DMS53 treated with DMSO at 0.1 percent for 48 hours (cell line): ENCODE data around the gene PPP1R13B.

Experiments used
- DNase-seq: peaks from one replicate; lab custom pipeline; 2025; ENCODE audit not compliant: unreplicated experiment; lab: John Stamatoyannopoulos, UW

The PPP1R13B gene

DNA sequence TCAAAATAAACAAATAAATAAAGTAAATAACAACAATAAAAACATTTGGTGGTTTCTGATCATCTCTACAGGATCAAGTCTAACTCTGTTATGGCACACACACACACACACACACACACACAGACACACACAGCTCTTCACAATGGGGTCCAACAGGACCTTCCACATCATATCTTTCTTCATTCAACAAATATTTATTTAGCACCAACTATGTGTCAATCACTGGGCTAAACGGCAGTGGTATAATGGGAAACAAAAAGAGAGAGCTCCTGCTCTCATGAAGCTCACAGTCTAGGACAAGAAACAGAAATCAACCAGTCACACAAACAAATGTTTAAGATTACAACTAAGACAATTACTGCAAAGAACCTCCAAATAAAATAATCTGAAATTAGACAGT lies 9.3 kb downstream of the PPP1R13B start:
- DNase-seq, result no peak

DNA sequence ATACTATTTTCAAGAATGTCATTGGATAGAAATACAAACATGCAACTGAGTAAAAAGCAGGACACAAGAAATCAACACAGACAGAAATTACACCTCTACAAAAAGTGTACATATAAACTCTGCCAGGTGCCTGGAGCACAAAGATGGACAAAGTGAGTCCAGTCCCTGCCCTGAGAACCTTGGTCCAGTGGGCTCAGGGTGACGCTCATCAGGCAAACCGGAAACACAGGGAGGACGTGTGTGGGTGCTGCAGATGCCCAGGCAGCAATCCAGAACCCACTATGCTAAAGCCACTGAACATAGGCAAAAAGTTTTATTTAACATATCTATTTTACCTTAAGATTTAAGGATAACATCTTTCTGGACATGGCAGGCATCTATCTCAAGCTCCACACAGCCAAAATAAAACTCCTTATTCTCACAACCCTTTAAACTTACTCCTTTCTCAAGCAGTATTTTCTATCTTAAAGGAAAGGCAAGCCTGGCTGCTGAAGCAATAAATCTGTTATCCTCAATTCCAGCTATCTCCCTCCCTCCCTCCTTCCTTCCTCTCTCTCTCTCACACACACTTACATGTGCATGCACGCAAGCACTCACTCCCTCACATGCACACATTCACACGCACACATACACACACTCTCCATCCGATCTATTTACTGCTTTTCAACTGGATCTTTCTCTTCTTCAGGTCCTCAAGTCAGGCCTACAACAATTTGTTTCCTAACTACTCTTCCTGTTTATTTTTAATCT lies 10.2 kb downstream of the PPP1R13B start:
- no peak for DNase-seq

DNA sequence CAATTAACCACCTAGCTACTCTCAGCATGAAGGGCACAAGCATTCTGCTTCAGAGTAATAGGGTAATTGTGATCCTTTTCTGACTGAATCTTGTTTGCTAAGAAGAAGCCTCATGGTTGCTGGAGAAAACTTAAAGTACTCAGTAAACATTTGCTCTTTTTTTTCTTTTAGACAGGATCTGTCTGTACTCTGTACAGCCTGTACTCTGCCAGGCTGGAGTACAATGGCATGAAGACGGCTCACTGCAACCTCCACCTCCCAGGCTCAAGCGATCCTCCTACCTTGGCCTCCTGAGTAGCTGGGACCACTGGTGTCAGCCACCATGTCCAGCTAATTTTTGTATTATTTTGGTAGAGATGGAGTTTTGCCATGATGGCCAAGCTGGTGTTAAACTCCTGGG lies 12.4 kb downstream of the PPP1R13B start:
- no peak for DNase-seq

DNA sequence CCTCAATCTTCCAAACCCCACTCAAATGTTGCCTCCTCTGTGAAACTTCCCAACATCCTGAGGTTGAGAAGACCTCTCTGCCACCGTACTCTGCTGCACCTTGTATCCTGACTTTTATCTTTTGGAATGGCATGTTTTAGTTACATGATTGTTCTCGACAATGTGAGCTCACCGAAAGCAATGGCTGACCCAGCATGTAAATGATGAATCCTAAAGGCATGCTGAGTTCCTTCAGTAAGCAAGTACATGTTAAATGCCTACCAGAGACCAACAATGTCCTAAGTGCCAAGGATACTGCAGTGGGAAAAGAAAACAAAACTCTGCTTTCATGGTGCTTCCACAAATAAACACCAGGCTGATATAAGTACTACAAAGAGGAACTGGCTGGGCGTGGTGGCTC lies 13.7 kb downstream of the PPP1R13B start:
- DNase-seq, result no peak

DNA sequence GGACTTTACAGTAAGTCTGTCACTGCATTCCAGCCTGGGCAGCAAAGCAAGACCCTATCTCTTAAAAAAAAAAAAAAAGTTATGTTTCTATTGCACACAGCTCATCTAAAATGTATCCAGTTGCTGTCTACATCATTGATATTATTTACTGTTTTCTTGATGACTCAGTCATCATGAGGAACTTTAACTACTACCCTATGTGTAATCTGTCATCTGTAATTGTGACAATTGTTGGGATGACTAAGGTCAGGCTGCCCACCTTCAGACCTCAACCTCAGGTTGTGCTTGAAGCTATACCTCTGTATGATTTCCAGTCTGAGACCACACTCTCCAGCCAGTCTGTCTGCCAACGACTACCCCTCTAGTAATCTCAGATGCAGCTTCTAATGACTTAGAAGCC lies 15.3 kb downstream of the PPP1R13B start:
- DNase-seq, result no peak

DNA sequence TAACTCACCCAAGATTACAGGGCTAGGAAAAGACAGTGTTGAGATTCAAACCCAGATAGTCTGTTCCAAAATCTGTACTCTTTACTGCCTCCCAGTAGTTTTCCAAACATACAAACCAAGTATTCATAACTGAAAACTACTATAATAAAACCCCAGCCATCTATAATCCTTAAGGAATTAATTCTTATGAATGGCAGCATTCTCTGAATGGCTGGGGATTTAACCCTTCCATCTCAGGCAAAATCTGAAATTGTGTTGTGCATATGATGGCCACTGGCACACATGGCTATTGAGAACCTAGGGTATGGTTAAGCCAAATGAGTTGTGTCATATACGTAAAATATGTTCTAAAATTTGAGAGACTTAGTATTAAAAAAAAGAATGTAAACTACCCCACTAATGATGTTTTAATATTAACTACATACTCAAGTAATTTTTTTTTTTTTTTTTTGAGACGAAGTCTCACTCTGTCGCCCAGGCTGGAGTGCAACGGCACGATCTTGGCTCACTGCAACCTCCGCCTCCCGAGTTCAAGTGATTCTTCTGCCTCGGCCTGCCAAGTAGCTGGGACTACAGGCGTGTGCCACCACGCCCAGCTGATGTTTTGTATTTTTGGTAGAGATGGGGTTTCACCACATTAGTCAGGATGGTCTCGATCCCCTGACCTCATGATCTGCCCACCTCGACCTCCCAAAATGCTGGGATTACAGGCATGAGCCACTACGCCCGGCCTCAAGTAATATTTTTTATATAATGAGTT lies 16.7 kb downstream of the PPP1R13B start:
- no peak for DNase-seq

DNA sequence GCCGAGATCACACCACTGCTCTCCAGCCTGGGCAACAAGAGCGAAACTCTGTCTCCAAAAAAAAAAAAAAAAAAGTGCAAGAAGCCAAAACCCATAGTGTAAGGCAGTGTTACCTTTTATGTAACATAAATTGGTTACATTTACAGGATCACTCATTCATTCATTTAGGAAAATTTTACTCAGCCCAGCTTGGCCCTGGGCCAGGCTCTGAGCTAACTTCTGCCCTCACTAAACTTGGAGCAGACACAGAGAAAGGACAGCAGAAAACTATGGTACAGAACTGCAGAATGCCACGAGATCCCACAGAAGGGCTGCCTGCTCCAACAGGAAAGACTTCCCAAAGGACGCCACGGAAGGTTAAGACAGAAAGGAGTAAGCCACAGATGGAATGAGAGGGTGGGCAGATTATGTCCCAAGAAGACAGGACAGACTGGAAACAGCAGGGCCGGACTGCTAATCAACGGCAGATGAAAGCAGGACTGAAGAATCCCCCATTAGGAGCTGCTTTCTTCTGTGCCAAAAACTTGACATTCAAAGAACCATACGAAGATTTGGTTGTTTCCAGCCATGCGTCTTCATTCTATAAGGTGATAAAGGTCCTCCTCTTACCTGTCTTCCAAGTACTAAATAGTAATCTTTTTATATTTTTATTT lies 18.9 kb downstream of the PPP1R13B start:
- no peak for DNase-seq

DNA sequence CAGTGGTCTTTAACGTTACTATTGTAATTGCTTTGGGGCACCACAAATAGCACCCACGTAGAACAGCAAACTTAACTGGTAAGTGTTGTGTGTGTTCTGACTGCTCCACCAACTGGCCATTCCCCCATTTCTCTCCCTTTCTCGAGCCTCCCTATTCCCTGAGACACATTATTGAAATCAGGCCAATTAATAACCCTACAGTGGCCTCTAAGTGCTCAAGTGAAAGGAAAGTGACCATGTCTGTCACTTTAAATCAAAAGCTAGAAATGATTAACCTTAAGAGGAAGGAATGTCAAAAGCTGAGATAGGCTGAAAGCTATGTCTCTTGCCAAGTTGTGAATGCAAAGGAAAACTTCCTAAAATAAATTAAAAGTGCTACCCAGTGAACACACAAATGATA lies 22.3 kb downstream of the PPP1R13B start:
- no peak for DNase-seq

DNA sequence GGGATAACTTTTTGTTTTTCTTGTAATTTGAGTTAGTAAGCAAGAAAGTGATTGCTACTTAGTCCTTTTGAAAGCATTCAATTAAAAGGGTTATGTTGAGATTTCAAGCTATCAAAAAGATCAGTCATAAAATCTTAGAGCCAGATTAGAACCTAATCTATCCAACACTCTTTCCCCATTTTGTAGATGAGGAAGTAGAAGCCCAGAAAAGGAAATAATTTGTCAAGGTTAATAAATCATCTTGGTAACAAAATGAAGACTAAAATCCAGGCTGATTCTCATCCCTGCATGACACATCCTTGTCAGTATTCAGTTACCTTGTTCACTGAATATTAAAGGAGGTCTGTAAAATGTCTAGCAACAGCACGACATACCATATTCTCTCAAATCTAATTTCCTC lies 26.5 kb downstream of the PPP1R13B start:
- no peak for DNase-seq

DNA sequence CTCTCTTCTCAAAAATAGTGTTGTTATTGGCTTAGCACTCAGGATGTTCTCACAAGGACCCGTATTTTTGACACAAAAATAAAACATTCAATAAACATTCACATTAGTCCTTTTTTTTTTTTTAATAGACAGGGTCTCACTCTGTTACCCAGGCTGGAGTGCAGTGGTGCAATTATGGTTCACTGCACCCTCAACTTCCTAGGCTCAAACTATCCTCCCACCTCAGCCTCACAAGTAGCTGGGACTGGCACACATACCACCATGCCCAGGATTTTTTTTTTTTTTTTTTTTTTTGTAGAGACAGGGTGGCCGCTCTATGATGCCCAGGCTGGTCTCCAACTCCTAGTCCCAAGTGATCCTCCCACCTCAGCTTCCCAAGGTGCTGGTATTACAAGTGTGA lies 27.0 kb downstream of the PPP1R13B start:
- no peak for DNase-seq

DNA sequence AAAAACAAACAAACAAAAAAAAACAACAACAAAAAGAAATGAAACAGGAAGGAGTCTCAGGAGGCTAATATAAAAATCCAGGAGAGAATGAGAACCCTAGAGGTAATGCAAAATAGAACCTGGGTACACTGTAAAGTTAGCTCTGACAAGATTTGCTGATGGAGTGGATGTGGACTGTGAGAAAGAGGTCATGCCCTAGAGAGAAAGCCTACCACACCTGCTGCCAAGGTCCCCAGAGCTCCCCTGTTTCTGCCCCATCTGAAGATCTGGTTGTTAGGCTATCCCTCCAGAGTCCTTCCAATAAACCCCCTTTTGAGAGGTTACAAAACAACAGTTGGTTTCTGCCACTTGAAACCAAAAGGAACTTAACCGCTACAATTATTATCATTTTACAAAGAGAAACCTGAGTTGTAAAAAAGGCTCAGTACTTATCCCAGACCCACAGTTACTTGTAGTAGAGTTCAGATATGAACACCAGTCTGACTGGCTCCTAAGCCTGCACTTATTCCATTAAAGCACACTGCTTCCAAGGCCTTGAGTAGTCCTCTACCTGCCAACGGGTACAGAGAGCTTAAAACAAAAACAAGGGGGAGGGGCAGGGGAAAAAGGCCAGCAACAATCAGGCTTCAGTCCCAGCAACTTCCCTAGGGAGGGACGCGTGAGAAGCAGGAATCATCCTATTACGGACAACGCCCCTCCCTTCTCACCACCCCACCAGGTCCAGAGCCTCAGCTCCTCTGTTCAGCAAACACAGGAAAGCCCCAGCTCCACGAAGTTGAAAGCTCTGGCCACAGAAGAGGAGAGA lies 27.7 kb downstream of the PPP1R13B start:
- DNase-seq, result no peak

DNA sequence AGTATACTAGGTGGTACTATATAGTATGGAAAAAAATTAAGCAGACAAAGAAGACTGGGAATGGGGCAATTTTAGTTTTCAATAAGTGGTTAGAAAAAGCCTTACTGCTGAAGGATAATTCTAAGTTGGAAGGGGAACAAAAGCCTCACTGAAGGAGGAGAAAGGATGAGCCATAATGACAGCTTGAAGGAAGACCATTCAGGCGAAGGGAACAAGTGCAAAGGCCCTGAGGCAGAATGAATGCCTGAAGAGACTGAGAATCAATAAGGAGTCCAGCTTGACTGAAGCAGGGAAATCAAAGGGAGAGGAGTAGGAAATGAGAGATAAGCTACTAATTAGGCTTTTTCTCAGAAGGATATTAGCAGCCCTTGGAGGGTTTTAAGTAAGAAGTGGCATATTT lies 28.5 kb downstream of the PPP1R13B start:
- DNase-seq, result no peak

DNA sequence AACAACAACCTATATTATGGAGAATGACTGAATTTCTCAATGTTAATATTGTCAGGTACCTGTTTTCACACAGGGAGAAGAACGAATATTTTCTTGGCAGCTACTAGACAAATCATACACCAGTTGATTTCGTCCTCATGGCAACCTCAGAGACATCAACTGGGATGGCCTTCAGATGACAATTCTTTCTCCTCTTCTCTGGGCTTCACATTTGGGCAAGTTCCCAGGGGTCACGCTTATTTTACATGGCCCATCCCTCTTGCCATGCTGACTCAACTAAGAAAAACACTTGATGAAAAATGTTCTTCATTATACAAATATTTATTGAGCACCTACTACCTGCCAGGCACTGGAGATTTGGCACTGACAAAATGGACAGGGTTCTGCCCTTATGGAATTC lies 29.0 kb downstream of the PPP1R13B start:
- DNase-seq, result no peak

DNA sequence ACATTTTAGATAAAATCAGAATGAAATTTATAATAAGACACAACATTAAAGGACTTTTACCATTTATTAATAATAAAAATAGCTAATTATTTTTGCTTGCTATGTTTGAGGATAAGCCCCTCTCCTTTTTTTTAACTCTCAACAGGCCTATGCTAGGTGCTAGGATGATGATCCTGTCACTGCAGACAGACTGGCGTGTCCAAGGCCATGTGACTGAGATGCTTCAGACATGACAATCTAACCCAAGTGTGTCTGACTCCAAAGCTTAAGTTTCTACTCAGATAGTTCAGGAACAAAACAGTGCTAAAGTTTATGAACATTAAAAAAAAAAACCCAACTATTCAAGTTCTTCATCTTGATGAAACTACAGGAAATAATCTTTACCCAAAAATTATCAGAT lies 29.8 kb downstream of the PPP1R13B start:
- no peak for DNase-seq

DNA sequence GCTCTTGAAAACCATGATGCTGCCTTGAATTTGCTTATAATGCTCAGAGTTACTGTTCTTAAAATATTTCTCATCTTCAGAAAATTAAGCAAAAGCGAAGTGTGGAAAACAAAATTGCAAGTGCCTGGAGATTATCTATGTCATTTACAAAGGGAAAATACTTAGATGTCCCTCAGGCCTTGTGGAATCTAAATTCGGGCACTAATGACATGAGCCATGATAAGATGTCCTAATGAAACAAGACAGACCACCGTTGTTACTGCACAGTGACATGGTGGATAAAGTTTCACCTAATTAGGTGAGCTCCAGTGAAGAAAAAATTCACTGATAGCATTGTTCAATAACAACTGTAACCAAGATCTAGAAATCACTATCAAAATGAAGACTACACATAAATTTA lies 30.4 kb downstream of the PPP1R13B start:
- DNase-seq, result no peak

DNA sequence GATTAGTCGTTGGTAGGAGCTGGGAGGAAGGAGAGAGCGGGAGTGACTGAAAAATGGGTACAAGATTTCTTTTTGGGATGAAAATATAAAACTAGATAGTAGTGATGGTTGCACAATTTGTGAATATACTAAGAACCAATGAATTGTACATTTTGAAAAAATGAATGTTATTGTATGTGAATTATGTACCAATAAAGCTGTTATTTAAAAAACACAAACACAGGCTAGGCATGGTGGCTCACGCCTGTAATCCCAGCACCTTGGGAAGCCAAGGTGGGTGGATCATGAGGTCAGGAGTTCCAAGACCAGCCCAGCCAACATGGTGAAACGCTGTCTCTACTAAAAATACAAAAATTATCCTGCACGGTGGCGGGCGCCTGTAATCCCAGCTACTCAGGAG lies 32.1 kb downstream of the PPP1R13B start:
- DNase-seq, result no peak

DNA sequence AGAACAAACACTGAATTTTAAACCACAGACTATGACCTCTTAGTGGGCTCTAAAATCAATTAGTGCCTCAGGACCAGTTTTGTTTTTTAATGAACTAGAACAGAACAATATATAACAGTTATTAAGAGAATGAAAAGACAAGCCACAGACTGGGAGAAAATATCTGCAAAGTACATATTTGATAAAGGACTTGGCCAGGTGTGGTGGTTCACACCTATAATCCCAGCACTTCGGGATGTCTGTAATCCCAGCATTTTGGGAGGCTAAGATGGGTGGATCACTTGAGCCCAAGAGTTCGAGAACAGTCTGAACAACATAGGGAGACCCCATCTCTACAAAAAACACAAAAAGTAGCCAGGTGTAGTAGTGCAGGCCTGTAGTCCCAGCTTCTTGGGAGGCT lies 36.2 kb downstream of the PPP1R13B start:
- no peak for DNase-seq

DNA sequence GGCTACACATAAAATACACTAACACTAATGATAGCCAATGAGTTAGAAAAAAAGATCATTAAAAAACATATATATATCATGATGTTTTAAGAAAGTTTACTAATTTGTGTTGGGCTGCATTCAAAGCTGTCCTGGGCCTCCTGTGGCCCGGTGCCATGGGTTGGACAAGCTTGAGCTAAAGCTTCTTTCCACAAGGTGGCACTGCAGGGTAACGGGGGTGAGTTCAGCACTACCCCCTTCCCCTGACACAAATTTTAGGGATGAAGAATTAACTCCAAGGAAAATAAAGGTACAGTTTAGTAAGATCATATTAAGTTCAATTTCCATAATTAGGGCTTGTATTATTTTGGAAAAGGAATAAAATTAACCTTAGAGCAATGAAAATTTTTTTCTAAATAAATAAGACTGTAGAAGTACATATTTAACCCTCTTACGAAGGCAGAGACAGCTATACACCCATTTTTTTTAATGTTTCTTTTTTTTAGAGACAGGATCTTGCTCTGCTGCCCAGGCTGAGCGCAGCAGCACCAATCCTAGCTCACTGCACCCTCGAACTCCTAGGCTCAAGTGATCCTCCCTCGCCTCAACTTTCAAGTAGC lies 38.9 kb downstream of the PPP1R13B start:
- peak; percentile 51 for DNase-seq

DNA sequence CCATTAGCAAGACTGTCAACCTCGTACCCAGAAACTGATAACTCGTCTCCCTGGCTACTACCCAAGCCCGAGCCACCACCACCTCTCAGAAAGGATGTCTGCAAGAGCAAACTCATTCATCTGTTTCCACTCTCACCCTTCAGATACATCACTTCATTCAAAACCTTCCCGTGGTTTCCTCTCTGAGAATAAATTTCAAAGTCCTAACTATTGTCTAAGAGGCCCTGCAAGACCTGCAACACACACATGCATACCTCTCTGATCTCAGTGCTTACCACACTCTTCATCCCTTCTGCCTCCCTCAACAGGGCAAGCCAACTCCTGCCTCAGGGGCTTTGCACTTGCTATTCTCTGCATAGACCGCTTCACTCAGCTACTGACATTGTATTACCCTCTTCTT lies 40.6 kb downstream of the PPP1R13B start:
- DNase-seq, result no peak

DNA sequence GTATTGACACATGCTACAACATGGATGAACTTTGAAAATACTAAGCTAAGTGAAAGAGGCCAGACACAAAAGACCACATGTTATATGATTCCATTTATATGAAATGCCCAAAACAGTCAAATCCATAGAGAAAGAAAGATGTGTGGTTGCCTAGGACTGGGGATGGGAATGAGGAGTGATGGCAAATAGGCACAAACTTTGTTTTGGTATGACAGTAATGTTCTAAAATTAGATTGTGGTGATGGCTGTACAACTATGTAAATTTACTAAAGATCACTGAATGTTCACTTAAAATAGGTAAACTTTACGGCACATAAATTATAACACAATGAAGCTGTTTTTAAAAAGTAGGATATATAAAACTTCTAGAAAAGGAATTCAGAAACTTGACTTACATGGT lies 41.7 kb downstream of the PPP1R13B start:
- no peak for DNase-seq

DNA sequence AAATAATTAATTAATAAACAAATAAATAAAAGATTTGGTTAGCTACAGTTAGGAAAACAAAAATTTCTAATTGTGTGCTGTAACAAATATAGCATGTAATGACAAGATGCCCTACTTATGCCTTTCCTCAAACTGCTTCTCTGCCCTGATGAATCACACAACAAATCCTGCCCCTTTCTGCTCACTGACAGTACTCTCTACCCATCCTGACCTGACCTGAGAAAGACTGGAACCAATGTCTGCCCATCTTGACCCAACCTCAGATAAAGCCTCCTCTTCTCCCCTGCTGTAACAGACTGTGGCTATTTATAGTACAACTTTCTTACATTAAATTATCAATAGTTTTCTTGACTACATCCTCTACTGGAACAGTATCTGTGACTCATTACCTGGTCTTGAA lies 43.7 kb downstream of the PPP1R13B start:
- DNase-seq, result no peak
